HepG2 (cell line): Measurements from ENCODE around the gene CHPF. TPM values are rescaled to one million over a fixed set of nuclear protein-coding genes. Genes with fewer than 3 reads are reported as not detected.

Source experiments
- DNMT1 ChIP-seq: sonication (generic); formaldehyde crosslinking; IDR thresholded peaks from 2 replicates; pipeline ENCODE4 v1.5.1; 2020; ENCODE audit warnings: mild to moderate bottlenecking, missing genetic modification reagents
- HOXA5 ChIP-seq: sonication (generic); formaldehyde crosslinking; IDR thresholded peaks from 2 replicates; pipeline ENCODE4 v1.4.0; 2020; ENCODE audit warnings: missing genetic modification reagents
- IKZF1 ChIP-seq: fragments of 450-650 bp; IDR thresholded peaks from 2 replicates; pipeline ENCODE4 v1.7.1; 2016
- KDM1A ChIP-seq: IDR thresholded peaks from 2 replicates; pipeline ENCODE4 v1.6.1; 2016; ENCODE audit warnings: missing compliant biosample characterization
- KDM5A ChIP-seq: fragments of 200-600 bp; sonication (generic); IDR thresholded peaks from 2 replicates; pipeline ENCODE4 v1.7.0; 2018; ENCODE audit warnings: antibody characterized with exemption, mild to moderate bottlenecking, low read length, borderline replicate concordance
- LCORL ChIP-seq, 2 experiments: fragments of 450-650 bp in 1 of 2; sonication (generic) in 1 of 2; formaldehyde crosslinking in 1 of 2; IDR thresholded peaks; 2 replicates each; pipeline versions ENCODE4 v1.5.0 to v1.6.1; 2017 to 2020; ENCODE audit warnings: antibody characterized with exemption in 1 of 2, missing genetic modification reagents in 1 of 2
- NFE2L1 ChIP-seq: sonication (generic); formaldehyde crosslinking; IDR thresholded peaks from 2 replicates; pipeline ENCODE4 v1.4.0; 2020; ENCODE audit warnings: missing genetic modification reagents, mild to moderate bottlenecking, borderline replicate concordance
- PHF21A ChIP-seq: sonication (generic); formaldehyde crosslinking; IDR thresholded peaks from 2 replicates; pipeline ENCODE4 v1.5.0; 2020; ENCODE audit warnings: mild to moderate bottlenecking, missing genetic modification reagents
- RORA ChIP-seq: sonication (generic); formaldehyde crosslinking; IDR thresholded peaks from 2 replicates; pipeline ENCODE4 v1.5.0; 2020; ENCODE audit warnings: mild to moderate bottlenecking, missing genetic modification reagents, moderate library complexity
- RXRB ChIP-seq: IDR thresholded peaks from 2 replicates; pipeline ENCODE4 v1.6.1; 2016; ENCODE audit warnings: borderline replicate concordance, missing genetic modification reagents, missing compliant biosample characterization
- SIN3B ChIP-seq: fragments of 150-350 bp; IDR thresholded peaks from 2 replicates; pipeline ENCODE4 v1.6.1; 2014; ENCODE audit warnings: low read length
- SMARCC2 ChIP-seq: fragments of 450-650 bp; IDR thresholded peaks from 2 replicates; pipeline ENCODE4 v1.6.1; 2017; ENCODE audit warnings: antibody characterized with exemption, mild to moderate bottlenecking
- SSRP1 ChIP-seq: IDR thresholded peaks from 2 replicates; pipeline ENCODE4 v1.6.1; 2016; ENCODE audit warnings: control low read depth
- STAT5B ChIP-seq: sonication (generic); formaldehyde crosslinking; IDR thresholded peaks from 2 replicates; pipeline ENCODE4 v1.4.0; 2020; ENCODE audit warnings: missing genetic modification reagents
- ZFX ChIP-seq: sonication (generic); formaldehyde crosslinking; IDR thresholded peaks from 2 replicates; pipeline ENCODE4 v1.4.0; 2020; ENCODE audit warnings: mild to moderate bottlenecking, low read depth, missing genetic modification reagents, moderate library complexity
- ZNF350 ChIP-seq: sonication (generic); formaldehyde crosslinking; IDR thresholded peaks from 2 replicates; pipeline ENCODE4 v1.4.0; 2020; ENCODE audit warnings: mild to moderate bottlenecking, low read depth, missing genetic modification reagents, borderline replicate concordance
- ZNF460 ChIP-seq: sonication (generic); formaldehyde crosslinking; IDR thresholded peaks from 2 replicates; pipeline ENCODE4 v1.5.1; 2020; ENCODE audit warnings: missing genetic modification reagents, mild to moderate bottlenecking, borderline replicate concordance
- ZNF777 ChIP-seq: sonication (generic); formaldehyde crosslinking; IDR thresholded peaks from 2 replicates; pipeline ENCODE4 v1.4.0; 2020; ENCODE audit warnings: missing genetic modification reagents
- polyA plus RNA-seq, 8 experiments: library from polyadenylated mRNA; depleted of rRNA in 3 of 8; stranded (reverse) in 7 of 8; unstranded in 1 of 8; fragments of >200 nt; fragmentation: Illumina TruSeq in 4 of 8; extraction: Trizol in 4 of 8; gene quantifications; 2 replicates each; pipeline versions ENCODE4 v1.2.1 to v1.2.3, GENCODE V29; 2011 to 2016; ENCODE audit warnings: low read depth in 4 of 8, missing spikeins in 1 of 8, mixed read lengths in 1 of 8; ENCODE audit not compliant: insufficient read depth in 1 of 8
- total RNA-seq, 5 experiments: library from RNA; depleted of rRNA; stranded (reverse); fragments of >200 nt; fragmentation: Illumina TruSeq; extraction: Trizol; gene quantifications; 2 replicates each; pipeline ENCODE4 v1.2.3, GENCODE V29; 2016; ENCODE audit warnings: low read depth in 1 of 5
- TF ChIP-seq, protein P1 (sequence below): sonication (generic); formaldehyde crosslinking; IDR thresholded peaks from 2 replicates; pipeline ENCODE4 v1.5.0; 2020; ENCODE audit warnings: missing genetic modification reagents
- TF ChIP-seq, protein P2 (sequence below): IDR thresholded peaks from 2 replicates; pipeline ENCODE4 v1.6.1; 2012; ENCODE audit warnings: inconsistent platforms
- TF ChIP-seq, protein P3 (sequence below): sonication (generic); formaldehyde crosslinking; IDR thresholded peaks from 2 replicates; pipeline ENCODE4 v1.4.0; 2020; ENCODE audit warnings: low read depth, mild to moderate bottlenecking, missing genetic modification reagents
- TF ChIP-seq, protein P4 (sequence below): sonication (generic); formaldehyde crosslinking; IDR thresholded peaks from 2 replicates; pipeline ENCODE4 v1.4.0; 2020; ENCODE audit warnings: missing genetic modification reagents, borderline replicate concordance

CHPF gene
- total and polyA plus RNA-seq, 2 of the 13 experiments (the other 11 are each of a cell fraction or from before 2014, with no cell fraction given) = 79.6 to 111 TPM

DNA sequence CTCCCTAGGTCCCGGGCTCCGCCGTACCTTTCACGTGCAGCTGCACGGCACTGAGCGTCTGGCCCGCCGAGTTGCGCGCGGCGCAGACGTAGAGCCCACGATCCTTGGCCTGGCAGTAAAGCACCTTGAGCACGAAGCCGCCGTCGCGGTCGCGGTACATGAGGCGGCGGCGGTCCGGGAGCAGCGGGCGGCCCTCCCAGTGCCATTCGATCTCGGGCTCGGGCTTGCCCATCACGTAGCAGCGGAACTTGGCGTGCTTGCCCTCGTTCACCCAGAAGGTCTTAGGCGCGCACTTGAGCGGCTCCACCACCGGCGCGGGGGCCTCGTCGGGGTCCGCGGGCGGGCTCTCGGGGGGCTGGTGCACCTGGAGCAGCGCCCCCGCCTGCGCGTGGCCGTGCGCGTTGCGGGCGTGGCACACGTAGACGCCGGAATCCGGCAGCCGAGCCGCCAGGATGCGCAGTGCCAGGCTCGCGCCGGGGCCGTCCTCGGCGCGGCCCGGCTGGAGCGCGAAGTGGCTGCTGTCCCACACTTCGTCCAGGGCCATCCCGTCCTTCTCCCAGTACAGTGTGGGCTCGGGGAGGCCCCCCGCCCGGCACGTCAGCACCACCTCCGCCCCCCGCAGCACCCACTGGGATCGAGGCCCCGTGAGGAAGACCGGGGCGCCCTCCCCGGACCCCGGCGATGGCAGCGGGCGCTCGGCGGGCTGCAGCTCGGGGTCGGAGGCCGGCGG lies 26.8 kb upstream of the CHPF start (continued):
- TF ChIP-seq ZNF350 (CRISPR knock-in tag) (no peak), LCORL (IDR thresholded peaks at IDR 0.05) (no peak), LCORL (CRISPR knock-in tag; IDR thresholded peaks at IDR 0.05) (no peak; the same call in 1 of the 2 replicates), SSRP1 (CRISPR knock-in tag) (no peak; the same call in none of the 2 replicates), RORA (no peak), IKZF1 (no peak), KDM5A (no peak), NFE2L1 (CRISPR knock-in tag) (no peak), ZNF460 (CRISPR knock-in tag) (no peak), RXRB (CRISPR knock-in tag) (no peak), KDM1A (CRISPR knock-in tag) (no peak), ZFX (CRISPR knock-in tag) (no peak; the same call in 1 of the 2 replicates), DNMT1 (CRISPR knock-in tag) (no peak; the same call in none of the 2 replicates), SIN3B (no peak), PHF21A (CRISPR knock-in tag) (no peak), STAT5B (no peak), HOXA5 (CRISPR knock-in tag) (no peak; the same call in 1 of the 2 replicates), ZNF777 (CRISPR knock-in tag) (no peak), SMARCC2 (no peak)
- TF ChIP-seq, protein P1, sequence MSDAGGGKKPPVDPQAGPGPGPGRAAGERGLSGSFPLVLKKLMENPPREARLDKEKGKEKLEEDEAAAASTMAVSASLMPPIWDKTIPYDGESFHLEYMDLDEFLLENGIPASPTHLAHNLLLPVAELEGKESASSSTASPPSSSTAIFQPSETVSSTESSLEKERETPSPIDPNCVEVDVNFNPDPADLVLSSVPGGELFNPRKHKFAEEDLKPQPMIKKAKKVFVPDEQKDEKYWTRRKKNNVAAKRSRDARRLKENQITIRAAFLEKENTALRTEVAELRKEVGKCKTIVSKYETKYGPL (CRISPR knock-in tag) = no peak
- TF ChIP-seq, protein P2, sequence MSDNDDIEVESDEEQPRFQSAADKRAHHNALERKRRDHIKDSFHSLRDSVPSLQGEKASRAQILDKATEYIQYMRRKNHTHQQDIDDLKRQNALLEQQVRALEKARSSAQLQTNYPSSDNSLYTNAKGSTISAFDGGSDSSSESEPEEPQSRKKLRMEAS = peak; percentile 79
- TF ChIP-seq, protein P3, sequence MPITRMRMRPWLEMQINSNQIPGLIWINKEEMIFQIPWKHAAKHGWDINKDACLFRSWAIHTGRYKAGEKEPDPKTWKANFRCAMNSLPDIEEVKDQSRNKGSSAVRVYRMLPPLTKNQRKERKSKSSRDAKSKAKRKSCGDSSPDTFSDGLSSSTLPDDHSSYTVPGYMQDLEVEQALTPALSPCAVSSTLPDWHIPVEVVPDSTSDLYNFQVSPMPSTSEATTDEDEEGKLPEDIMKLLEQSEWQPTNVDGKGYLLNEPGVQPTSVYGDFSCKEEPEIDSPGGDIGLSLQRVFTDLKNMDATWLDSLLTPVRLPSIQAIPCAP (CRISPR knock-in tag) = no peak
- TF ChIP-seq, protein P4, sequence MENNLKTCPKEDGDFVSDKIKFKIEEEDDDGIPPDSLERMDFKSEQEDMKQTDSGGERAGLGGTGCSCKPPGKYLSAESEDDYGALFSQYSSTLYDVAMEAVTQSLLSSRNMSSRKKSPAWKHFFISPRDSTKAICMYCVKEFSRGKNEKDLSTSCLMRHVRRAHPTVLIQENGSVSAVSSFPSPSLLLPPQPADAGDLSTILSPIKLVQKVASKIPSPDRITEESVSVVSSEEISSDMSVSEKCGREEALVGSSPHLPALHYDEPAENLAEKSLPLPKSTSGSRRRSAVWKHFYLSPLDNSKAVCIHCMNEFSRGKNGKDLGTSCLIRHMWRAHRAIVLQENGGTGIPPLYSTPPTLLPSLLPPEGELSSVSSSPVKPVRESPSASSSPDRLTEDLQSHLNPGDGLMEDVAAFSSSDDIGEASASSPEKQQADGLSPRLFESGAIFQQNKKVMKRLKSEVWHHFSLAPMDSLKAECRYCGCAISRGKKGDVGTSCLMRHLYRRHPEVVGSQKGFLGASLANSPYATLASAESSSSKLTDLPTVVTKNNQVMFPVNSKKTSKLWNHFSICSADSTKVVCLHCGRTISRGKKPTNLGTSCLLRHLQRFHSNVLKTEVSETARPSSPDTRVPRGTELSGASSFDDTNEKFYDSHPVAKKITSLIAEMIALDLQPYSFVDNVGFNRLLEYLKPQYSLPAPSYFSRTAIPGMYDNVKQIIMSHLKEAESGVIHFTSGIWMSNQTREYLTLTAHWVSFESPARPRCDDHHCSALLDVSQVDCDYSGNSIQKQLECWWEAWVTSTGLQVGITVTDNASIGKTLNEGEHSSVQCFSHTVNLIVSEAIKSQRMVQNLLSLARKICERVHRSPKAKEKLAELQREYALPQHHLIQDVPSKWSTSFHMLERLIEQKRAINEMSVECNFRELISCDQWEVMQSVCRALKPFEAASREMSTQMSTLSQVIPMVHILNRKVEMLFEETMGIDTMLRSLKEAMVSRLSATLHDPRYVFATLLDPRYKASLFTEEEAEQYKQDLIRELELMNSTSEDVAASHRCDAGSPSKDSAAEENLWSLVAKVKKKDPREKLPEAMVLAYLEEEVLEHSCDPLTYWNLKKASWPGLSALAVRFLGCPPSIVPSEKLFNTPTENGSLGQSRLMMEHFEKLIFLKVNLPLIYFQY (CRISPR knock-in tag) = no peak
